PC-3 (cell line): ENCODE results near the gene COL27A1.

ENCODE experiments used
- CTCF ChIP-seq: fragments of 300-600 bp; sonication (generic); conservative IDR thresholded peaks from 2 replicates; pipeline ENCODE4 v1.5.1; 2017; ENCODE audit warnings: antibody characterized with exemption, low read depth, mild to moderate bottlenecking, low read length
- EZH2 ChIP-seq: fragments of 300-600 bp; sonication (generic); IDR thresholded peaks from one replicate; pipeline ENCODE4 v1.6.1; 2017; ENCODE audit warnings: antibody characterized with exemption, mild to moderate bottlenecking, low read length; ENCODE audit not compliant: unreplicated experiment
- EZH2phosphoT487 ChIP-seq: fragments of 300-600 bp; sonication (generic); IDR thresholded peaks from 2 replicates; pipeline ENCODE4 v1.6.1; 2018; ENCODE audit warnings: mild to moderate bottlenecking, antibody characterized with exemption, low read length, borderline replicate concordance

DNA sequence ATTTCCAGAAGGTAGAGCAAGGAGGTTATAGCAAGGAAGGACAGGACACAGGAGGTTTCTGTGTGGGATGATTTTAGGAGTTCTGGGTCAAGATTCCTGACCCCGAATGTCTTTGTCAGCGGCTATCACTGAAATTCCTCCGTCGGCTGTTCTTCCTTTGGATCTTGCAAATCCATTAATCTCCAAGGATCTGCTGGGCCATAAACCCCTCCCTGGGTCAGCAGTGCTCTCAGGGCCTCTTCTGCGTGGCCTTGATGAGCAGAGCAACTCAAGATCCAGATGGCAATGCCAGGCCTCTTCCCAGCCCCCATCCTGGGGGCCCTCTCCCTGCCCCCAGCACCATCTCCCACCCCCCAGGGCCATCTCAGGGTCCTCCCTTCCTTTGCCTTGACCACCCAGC lies 16.3 kb upstream of the COL27A1 start:
- no peak for TF ChIP-seq CTCF
- TF ChIP-seq EZH2 = no peak
- no peak for TF ChIP-seq EZH2phosphoT487
